RPMI7951 (cell line): ENCODE measurements around the gene CASZ1. TPM values are rescaled to one million over a fixed set of nuclear protein-coding genes. Genes with fewer than 3 reads are reported as not detected.

Experiments
- DNase-seq: peaks from one replicate; pipeline ENCODE4 v3.0.0-alpha.2; 2012; ENCODE audit warnings: low read depth
- total RNA-seq: library from RNA; depleted of rRNA; stranded (reverse); fragments of >200 nt; shearing (Covaris generic); gene quantifications from 2 replicates; pipeline ENCODE4 v1.2.3, GENCODE V29; 2014

Gene CASZ1
- total RNA-seq, 1 experiment from 2014 or later, result under 0.01 TPM

DNA sequence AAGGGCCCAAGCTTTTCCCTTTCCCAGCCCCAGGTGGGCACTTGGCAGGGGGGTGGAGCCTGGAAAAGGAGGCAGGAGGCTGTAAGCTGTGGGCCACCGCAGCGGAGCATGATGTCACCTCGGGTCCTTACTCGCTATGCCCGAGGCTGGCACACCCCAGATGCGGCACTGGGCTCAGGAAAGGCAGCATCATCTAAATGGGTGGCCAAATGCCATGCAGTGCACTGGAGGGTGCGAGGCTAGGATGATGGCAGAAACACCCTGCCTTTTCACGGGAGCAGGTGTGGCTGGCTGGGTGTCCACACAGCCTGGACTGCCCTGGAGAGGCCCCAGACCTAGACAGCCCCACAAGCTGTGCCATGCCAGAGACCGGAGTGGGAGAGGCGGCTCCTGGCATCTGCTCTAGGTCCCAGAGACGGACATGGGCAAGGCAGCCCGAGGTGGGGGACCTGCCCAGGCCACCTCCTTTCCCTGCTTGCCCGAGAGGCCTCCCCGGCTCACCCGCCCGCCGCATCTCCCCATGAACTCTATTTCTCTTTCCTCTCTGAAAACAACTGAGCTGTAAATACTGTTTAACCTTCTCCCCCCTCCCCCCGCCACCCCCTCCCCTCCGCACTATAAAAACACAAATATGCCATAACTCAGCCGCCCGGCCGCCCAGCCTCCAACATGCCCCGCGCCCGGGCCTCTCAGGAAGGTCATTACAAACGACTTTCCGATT, 124.7 kb downstream of the CASZ1 start:
- no peak for DNase-seq

DNA sequence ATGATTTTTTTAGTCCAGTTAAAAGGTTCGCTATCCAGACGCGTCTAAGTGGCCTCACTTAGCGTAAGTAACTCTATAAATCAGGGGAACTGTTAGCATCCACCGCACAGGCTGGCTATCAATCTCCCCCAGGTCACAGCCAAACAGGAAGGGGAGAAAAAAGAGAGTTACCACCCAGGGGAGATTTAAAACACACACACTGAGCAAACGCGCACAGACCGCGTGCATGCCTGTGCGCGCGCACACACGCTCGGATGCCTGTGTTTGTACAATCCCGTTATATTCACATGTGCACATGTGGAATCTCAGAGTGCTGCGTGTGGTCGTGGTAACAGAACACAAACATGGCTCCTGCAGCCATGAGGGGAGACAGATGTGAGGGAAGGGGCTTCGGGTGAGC, 125.4 kb downstream of the CASZ1 start:
- no peak for DNase-seq

DNA sequence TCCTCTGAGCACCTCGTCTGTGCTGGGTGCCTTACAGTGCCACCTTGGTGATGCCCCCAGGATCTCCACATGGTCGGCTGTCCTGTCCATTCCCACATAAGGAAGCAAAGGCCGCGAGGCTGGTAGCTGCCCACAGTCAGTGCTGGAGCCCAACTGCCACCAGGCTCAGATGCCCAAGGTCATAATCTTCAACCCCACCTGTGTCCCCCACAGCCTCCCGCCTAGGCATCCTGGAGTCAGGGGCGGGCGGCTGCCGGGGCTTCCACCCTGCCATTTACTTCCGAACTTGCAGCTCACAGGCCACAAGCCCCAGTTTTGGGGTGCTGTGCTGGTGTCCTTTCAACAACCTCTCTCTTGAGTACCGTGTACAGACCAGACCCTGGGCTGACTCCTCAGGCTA, 126.3 kb downstream of the CASZ1 start:
- DNase-seq, result no peak

DNA sequence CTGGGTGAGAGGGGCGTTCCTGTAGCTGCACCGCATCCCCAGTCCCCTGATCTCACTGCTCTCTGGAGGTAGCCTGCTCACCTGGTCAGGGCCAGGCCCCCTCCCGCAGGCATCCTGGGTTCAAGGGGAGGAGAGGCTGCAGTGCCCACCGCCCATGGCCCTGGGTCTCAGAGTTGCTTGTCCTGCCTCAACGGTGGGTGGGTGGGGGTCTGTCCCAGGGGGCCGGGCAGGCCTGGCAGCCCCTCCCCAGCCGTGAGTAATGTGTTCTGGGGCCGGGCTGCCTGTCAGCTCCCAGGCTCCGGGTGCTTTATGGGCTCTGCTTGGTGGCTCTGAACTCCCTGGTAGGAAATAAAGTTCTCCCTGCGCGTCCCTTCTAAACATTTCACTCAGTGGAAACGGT, 126.9 kb downstream of the CASZ1 start:
- no peak for DNase-seq

DNA sequence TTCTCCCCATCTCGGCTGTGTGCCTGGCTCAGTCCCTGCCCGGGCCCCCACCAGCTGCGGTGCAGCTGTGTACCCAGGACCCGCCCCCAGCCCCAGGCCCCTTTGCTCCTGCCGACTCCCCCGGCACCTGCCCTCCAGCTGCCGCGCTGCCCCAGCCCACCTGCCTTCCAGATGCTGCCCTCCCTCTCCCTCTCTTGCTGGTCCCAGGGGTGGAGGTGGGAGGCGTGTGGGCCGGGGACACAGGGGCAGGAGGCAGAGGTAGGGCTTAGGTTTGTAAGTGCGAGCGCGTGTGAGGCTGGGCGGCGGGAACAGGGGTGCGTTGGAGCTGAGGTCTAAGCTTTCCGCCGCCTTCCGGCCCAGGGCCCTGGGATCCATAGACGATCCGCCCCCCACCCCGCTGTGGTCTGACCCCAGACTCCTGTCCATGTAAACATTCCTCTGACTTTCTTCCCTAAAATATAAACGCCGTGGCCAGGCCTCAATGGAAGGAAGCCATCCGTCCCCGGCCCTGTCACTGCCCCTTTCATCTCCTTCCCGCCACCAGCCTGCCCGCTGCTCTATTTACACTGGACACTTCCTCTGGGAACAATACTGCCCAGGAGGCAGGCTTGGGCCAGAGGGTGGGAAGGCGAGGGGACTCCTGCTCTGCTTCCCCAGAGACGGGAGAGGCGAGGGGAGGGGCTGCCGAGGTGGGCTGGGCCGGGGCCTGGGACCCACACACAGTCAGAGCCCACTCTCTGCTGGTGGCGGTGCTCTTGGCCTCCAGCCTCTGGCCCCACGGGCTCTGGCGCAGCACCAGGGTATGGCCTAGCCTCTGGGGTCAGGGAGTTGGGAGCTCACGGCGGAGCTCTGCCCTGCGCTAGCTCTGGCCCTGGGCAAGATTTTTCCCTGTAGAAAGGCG, 128.3 kb downstream of the CASZ1 start:
- DNase-seq, result no peak

DNA sequence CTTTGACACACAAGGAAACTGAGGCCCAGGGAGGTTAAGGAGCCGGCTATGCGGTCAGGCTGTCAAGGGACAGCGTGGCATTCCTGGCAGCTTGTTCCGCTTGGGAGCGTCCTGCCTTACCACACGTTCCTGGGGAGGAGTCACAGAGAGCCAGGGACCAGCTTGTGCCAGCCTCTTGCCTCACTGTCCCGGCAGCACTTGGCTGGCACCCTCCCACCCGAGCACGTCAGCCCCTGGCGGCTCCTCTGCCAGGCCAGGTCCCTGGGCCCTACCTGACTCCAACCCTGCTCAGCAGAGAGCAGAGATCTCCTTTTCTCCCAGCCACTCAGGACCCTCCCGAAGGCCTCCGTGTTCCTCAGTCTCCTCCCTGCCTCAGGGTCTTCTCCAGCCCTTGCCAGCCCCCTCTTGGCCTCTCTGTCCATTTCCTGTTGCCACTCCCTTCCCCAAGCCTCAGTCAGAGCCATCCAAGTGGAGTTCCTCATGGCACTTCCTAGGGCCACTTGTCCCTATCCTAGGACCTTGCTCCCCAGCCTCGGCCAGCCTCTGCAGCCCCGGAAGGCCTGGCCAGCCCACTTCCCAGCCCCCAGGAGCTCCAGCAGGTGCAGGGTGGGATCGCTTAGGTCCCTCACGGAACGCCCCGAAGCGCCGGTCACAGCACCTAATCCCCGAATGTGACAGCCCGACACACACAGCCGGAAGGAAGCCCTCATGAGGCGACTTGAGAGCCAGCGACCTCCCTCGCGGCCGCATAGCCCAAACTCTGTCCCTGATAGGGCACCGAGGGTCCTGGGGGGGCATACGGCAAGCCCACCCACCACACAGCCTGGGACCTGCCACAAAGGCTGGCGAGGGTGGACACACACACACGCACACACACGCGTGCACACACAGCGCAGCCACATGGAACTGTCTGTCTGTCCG, 130.3 kb downstream of the CASZ1 start:
- no peak for DNase-seq

DNA sequence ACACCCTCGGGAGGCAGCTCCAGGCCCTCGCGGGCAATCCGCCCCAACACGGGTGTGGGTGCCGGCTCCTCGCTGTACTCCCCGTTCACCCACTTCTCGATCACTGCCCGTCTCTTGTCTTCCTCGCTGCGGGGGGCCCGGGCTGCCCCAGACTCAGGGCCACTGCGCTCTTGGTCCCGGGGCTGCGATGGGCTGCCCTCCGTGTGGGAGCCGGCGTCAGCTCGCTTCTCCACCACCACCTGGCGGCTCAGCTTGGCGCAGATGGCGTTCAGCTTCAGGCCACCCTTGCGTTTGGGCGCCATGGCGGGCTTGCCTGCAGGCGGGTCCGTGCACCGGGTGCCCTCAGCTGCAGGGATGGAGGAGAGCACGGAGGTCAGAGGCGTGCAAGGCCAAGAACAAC, 131.2 kb downstream of the CASZ1 start:
- no peak for DNase-seq

DNA sequence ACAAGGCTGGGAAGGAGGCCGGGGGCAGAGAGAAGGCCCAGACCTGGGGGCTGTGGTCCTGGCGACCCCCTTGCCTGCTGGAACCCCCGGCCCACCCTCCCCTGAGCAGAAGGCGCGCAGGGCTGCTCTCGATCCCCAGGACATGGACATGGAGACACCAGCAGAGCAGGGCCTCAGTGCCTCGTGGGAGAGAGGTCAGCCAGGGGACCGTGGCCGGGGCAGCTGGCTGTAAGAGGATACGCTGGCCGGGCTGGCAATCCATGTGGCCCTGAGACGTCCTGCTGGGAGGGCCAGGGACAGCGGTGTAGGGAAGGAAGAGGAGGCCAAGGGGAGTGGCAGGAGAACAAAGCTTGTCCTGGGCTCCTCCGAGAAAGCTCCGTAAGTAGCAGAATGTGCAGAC, 132.2 kb downstream of the CASZ1 start:
- DNase-seq, result no peak

DNA sequence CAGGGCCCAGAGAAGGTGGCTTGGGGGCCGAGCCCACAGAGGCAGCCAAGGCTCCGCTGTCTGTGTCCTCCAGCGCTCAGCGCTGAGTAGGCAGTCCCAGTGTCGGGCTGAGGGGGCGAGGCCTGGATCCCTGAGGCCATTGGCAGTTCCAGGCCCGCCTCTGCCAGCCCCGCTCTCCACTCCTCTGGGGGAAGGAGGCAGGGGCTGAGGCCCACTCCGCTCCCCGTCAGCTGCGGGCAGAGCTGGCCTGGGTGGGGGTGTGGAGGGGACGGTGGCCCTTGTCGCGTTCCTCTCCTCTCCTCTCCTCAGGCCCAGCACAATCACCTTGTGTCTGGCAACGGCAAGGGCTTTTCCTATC, 132.8 kb downstream of the CASZ1 start:
- DNase-seq, result no peak

DNA sequence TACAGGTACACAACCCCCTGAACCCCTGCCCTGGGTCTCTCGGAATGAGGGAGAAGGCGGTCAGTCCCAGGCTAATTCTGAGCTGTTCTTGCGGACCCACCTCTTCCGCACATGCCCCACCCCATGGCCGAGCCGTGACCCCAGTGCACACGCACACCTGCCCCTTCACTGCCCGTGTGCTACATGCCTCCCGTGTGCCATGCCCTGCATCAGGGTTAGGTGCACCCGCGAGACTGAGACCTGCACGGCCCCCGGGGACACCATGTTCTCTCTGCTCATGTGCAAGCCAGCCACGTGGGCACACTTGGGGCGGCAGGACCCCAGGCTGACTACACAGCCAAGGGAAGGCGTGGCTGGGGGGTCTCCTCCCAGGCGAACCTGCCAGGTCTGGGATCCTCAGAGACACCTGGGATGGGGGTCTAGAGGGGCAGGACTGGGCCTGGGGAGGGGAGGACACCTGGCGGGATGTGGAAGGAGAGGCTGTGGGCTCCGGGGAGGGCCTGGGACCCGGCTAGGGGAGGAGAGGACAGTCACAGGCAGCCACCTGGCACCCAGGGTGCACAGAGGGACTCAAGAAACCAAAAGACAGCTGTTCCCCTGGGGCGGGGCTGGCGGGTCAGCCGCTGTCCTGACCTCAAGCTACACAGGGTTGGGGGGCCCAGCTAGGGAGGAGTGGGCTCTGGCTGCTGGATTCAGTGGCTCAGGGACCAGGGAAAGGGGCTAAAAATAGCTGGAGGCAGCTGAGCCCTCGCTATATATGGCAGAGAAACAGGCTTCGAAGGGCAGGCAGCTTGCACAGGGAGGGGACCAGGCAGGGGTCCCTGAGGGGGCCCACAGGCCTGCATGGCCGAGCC, 133.4 kb downstream of the CASZ1 start:
- no peak for DNase-seq

DNA sequence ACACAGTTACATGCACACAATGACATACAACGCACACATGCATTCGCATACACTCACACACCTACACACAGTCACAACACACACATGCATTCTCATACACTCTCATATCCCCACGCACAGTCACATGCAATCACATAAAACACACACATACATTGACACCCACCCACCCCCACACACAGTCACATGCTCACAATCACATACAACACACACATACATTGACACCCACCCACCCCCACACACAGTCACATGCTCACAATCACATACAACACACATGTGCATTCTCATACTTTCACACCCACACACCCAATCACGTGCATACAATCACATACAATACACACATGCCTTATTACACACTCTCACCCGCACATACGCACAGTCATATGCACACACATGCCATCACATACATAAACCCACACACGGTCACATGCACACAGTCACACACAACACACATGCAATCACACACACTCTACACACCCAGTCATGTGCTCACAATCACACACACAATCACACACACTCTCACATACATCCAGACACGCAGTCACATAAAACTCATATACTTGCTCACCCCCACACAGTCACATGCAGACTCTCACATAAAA, 134.3 kb downstream of the CASZ1 start:
- DNase-seq, result no peak

DNA sequence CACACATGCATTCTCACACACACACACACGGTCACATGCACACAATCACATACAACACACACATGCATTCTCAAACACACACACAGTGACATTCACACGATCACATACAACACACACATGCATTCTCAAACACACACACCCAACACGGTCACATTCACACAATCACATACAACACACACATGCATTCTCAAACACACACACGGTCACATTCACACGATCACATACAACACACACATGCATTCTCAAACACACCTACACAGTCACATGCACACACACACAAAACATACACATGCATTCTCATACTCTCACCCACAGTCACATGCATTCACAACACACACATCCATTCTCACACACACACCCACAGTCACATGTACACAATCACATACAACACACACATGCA, 135.0 kb downstream of the CASZ1 start:
- no peak for DNase-seq

DNA sequence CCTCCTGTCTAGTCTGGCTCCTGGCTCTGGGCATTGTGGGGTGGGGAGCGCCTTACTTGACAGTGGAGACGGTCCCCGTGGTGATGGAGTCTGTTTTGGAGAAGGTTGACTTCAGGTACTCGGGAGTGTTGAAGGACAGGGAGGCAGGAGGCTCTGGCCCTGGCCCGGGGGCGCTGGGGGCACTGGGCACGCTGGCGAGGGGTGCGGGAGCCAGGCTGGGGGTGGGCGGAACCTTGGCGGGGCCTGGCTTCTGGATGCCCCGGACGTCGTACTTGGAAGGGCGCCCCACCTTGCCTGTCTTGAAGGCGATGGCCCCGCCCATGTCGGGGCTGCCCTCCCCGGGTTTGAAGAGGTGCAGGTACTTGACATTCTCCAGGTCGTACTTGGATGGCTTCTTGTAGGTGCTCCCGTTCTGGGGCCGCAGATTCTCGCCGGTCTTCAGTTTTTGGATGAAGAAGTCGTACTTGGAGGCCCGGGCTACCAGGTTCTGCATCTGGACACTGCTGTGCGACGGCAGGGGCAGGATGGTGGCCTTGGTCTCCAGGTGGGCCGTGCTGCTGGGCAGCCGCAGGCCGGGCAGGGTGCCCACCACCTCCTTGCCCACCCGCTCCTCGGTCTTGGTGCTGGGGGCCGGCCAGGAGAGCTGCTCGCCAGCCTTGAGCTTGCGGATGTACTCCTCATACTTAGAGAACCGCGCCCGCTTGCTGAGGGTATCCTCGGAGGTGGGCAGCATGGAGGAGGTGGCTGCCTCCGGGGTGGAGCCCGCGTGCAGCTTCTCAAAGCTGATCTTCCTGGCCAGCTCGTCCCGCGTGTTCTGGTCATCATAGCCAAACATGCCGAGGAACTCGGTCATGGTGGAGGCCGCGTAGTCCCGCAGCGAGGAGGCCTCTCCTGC, 136.6 kb downstream of the CASZ1 start:
- DNase-seq, result no peak

DNA sequence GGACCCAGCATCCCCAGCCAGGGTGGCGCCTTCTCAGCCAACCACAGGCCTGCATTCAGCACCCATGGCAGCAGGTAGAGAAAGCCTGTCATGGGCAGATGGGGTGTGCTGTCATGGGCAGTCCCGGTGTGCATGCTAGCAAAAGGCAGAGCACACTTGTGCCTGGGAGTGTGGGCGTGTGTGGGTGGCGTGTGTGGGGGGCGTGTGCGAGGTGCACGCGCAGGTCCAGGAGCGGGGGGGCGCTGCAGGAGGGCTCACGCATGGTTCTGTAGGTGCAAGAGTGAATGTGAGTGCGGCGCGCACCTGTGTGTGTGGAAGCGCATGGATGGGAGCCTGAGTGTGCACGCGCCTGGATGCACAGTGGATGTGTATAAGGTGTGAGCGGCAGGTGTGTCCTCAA, 137.2 kb downstream of the CASZ1 start:
- no peak for DNase-seq

DNA sequence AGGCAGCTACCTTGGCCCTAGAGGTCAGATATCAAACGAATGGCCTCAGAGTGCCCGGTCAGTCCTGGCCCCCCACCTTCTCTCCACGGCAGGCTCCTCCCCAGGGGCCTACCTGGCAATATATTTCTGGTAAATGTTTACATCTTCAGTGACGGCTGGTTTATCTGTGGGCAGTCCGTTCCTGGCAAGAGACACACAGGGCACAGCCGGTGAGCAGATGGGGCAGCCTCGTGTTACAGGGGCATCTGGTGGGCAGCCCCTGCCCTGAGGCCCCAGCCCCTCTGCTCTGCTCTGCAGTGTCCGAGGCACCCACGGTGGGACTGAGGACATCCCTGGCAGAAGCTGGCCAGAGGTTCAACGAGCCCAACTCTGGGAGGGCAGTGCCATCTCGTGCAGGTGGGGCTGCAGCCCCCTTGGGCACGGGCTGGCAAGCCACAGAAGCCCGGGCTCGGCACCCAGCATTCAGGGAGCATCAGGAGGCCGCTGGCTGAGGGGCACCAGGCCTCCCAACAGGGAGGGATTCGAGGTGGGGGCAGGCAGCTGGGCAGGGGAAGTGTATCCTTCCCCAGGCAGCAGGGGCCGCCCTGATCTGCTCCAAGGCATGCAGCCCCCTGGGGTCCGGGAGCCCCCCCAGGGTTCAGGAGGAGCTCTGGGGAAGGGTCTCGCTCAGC, 137.9 kb downstream of the CASZ1 start:
- no peak for DNase-seq

DNA sequence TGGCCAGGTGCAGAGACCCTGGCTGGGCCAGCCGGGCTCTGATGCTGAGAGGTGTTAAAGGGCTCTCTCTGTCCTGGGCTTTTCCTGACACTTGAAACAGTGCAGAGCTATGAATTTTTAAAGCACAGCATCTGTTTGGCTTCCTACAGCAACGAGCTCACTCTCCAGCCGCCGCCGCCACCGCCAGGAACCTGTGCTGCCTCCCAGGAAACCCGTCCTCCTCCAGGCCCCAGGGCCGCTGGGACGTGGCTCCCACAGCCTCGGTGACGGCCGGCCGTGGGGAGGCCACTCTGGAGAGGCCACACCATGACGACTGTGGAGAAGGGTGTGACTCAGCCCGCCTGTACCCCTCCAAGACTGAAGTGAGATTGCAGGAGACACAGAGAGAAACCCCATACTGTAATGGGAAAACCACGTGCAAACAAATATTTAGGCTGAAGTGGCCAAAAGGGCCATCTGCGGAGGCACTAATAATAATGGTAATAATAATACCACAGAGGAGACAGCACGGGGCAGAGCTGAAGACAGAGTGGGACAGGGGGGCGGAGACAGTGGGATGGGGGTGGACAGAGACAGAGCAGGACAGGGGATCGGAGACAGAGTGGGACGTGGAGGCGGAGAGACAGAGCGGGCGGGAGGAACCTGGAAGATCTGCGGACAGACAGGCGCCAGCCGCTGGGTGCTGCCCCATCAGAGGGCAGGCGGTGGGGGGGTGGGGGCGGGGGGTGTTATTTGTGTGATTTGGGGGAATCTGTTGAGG, 139.2 kb downstream of the CASZ1 start:
- DNase-seq, result no peak

DNA sequence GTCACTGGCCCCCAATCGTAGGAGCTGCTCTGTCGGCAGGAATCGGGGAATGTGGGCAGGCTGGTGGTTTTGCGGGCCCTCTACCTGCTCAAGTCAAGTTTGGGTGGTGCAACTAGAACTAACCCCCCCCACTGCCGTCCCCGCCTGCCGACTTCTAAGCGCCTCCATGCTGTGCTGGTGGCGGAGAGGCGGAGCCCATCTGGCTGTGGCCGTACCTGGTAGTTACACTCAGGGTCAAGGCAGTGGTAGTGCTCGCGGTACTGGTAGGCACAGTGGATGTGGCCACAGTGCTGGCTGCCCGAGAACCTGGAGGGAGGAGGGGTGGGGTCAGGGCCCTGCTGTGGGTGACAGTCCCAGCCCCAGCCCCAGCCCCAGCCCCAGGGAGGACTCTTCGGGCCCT, 140.0 kb downstream of the CASZ1 start:
- no peak for DNase-seq

DNA sequence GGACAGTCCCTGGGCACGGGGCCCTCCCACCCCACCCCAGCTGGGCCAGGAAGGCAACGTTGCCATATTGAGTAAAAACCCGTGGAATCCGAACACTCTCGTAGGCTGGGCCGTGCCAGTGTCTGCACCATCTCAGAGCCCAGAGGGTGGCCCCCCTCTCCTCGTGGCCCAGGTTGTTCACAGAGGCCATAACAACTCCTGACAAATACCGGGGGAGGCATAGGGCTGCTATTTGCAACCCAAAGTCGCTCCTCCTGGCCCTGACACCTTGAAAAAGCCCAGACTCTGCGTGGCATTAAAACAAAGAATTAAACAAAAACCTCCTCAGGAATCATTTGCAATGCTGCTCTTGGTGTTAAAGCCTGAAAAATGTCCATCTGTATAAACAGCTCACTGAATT, 141.4 kb downstream of the CASZ1 start:
- DNase-seq, result no peak
